ENCODE data around the gene AKIP1.

DNA sequence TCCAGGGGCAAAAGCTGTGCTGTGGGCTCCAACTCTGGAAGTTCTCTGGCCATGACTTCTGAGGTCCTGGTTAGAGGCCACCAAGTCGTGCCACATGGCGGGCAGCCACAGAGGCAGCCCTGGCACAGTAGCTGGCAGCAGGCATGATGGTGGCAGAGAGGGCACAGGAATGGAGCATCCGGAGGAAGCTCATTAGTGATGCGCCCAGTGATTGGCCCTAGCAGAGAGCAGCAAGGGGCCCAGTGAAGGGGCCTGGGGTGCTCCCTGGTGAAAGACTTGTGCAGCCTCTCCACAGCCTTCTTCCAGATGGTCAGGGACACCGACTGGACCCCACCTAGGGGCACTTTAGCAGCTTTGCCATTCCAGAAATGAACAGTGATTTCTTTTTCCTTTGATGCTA lies 14.7 kb downstream of the AKIP1 start:
- TF ChIP-seq SP1 (IDR thresholded peaks at IDR 0.05; ENCODE audit: low read depth), result no peak
- TF ChIP-seq POLR2A (IDR thresholded peaks at IDR 0.05; ENCODE audit: borderline replicate concordance, extremely low read depth, insufficient read depth, insufficient read length), result no peak
- TF ChIP-seq EZH2 (IDR thresholded peaks at IDR 0.05), result no peak
- TF ChIP-seq RAD21 (IDR thresholded peaks at IDR 0.05; ENCODE audit: low read depth), result no peak
- TF ChIP-seq, protein P1, sequence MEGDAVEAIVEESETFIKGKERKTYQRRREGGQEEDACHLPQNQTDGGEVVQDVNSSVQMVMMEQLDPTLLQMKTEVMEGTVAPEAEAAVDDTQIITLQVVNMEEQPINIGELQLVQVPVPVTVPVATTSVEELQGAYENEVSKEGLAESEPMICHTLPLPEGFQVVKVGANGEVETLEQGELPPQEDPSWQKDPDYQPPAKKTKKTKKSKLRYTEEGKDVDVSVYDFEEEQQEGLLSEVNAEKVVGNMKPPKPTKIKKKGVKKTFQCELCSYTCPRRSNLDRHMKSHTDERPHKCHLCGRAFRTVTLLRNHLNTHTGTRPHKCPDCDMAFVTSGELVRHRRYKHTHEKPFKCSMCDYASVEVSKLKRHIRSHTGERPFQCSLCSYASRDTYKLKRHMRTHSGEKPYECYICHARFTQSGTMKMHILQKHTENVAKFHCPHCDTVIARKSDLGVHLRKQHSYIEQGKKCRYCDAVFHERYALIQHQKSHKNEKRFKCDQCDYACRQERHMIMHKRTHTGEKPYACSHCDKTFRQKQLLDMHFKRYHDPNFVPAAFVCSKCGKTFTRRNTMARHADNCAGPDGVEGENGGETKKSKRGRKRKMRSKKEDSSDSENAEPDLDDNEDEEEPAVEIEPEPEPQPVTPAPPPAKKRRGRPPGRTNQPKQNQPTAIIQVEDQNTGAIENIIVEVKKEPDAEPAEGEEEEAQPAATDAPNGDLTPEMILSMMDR (IDR thresholded peaks at IDR 0.05 in 2 of 3, conservative IDR thresholded peaks at IDR 0.05 in 1 of 3; ENCODE audit: borderline replicate concordance in 1 of 3, insufficient read depth in 1 of 3, low read depth in 2 of 3, low read length in 2 of 3), result no peak
- TF ChIP-seq POLR2AphosphoS5 (IDR thresholded peaks at IDR 0.05; ENCODE audit: low read depth, low read length), result no peak
- no peak for TF ChIP-seq ZFX (IDR thresholded peaks at IDR 0.05)
- TF ChIP-seq, protein P2, sequence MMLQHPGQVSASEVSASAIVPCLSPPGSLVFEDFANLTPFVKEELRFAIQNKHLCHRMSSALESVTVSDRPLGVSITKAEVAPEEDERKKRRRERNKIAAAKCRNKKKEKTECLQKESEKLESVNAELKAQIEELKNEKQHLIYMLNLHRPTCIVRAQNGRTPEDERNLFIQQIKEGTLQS (IDR thresholded peaks at IDR 0.05), result no peak
- TF ChIP-seq, protein P3, sequence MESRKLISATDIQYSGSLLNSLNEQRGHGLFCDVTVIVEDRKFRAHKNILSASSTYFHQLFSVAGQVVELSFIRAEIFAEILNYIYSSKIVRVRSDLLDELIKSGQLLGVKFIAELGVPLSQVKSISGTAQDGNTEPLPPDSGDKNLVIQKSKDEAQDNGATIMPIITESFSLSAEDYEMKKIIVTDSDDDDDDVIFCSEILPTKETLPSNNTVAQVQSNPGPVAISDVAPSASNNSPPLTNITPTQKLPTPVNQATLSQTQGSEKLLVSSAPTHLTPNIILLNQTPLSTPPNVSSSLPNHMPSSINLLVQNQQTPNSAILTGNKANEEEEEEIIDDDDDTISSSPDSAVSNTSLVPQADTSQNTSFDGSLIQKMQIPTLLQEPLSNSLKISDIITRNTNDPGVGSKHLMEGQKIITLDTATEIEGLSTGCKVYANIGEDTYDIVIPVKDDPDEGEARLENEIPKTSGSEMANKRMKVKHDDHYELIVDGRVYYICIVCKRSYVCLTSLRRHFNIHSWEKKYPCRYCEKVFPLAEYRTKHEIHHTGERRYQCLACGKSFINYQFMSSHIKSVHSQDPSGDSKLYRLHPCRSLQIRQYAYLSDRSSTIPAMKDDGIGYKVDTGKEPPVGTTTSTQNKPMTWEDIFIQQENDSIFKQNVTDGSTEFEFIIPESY (IDR thresholded peaks at IDR 0.05; ENCODE audit: extremely low read depth, insufficient replicate concordance, low read length), result no peak
- TF ChIP-seq JUND (IDR thresholded peaks at IDR 0.05), result no peak
- TF ChIP-seq, protein P4, sequence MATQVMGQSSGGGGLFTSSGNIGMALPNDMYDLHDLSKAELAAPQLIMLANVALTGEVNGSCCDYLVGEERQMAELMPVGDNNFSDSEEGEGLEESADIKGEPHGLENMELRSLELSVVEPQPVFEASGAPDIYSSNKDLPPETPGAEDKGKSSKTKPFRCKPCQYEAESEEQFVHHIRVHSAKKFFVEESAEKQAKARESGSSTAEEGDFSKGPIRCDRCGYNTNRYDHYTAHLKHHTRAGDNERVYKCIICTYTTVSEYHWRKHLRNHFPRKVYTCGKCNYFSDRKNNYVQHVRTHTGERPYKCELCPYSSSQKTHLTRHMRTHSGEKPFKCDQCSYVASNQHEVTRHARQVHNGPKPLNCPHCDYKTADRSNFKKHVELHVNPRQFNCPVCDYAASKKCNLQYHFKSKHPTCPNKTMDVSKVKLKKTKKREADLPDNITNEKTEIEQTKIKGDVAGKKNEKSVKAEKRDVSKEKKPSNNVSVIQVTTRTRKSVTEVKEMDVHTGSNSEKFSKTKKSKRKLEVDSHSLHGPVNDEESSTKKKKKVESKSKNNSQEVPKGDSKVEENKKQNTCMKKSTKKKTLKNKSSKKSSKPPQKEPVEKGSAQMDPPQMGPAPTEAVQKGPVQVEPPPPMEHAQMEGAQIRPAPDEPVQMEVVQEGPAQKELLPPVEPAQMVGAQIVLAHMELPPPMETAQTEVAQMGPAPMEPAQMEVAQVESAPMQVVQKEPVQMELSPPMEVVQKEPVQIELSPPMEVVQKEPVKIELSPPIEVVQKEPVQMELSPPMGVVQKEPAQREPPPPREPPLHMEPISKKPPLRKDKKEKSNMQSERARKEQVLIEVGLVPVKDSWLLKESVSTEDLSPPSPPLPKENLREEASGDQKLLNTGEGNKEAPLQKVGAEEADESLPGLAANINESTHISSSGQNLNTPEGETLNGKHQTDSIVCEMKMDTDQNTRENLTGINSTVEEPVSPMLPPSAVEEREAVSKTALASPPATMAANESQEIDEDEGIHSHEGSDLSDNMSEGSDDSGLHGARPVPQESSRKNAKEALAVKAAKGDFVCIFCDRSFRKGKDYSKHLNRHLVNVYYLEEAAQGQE (IDR thresholded peaks at IDR 0.05; ENCODE audit: low read depth), result no peak
- no peak for TF ChIP-seq YY1 (IDR thresholded peaks at IDR 0.05; ENCODE audit: extremely low read depth, insufficient replicate concordance, low read depth, low read length)
